Activated CD4-positive, alpha-beta T cell treated with anti-CD3 and anti-CD28 coated beads, Interleukin-2, amount 50 U/mL, for 24 hours (primary cell): ENCODE results near the gene KATNB1.

Experiments used
- DNase-seq, 2 donors: peaks; one replicate each; pipeline ENCODE4 v3.0.0-alpha.2; 2020; ENCODE audit warnings: low read depth in 1 of 2, low spot score in 1 of 2

KATNB1 gene

GRCh38 chr16:57756424-57757325 lies 21.1 kb downstream of the KATNB1 start:
- no peak for DNase-seq

- peak; percentile 81 to 92 for DNase-seq
Observed at GRCh38 chr16:57757326-57757786, 21.8 kb downstream of the KATNB1 start.

- no peak for DNase-seq
Observed at GRCh38 chr16:57757883-57758282, 22.3 kb downstream of the KATNB1 start.

DNA sequence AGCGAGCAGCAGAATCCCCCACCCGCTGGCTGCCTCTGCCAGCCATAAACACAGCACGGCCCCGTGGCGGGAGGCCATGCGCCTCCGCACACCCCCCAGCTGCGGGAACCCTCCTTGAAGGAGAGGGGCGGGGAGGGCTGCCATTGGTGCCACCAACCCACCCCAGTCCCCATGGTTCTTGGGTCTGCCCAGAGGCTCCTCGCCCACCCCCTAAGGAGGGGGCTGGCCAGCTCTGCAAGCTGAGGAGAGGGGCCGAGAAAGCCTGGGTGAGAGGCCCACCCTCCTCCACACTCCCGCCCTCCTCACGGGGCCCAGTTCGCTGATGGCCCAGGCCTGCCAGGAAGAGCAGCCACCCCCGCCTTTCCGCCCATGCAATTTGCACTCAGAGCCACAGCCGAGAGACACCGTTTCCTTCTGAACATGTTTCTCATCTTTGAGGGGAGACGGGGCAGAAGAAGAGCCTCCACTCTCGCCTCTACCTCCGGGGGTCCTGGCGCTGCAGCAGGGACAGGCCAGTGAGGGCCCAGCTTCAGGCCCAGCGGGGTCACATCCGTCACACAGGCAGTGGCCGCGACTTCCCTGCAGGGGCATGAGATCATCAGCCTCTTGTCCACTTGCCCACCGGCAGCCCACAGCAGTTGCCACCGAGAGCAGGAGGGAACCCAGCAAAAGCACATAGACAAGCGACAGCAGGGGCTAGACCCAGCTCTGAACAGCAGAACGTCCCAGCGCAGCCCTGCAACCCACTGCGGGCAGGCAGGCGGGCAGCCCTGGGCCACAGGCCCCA lies 23.0 kb downstream of the KATNB1 start:
- DNase-seq: no peak

- DNase-seq: no peak
Observed at GRCh38 chr16:57759131-57759530, 23.6 kb downstream of the KATNB1 start.

GRCh38 chr16:57759541-57760356 lies 24.2 kb downstream of the KATNB1 start:
- DNase-seq: no peak

GRCh38 chr16:57760357-57761160 lies 25.0 kb downstream of the KATNB1 start:
- no peak for DNase-seq

- no peak for DNase-seq
Observed at GRCh38 chr16:57761301-57761700, 25.7 kb downstream of the KATNB1 start.

DNA sequence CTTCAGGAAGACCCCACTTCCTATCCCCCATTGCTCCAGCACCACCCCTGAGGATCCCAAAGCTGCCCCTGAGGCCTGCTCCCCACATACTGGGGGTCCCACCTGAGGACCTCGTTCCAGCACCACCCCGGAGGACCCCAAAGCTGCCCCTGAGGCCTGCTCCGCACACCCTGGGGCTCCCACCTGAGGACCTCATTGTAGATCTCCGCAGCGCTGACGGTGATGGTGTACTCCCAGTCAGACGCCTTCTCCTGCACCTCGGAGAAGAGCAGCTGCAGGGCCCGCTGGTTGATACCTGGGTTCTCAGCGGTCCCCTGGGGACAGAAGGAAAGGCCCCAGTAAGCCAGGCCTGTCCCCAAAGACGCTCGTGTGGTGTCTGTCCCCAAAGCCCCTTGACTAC lies 26.4 kb downstream of the KATNB1 start:
- DNase-seq: no peak

DNA sequence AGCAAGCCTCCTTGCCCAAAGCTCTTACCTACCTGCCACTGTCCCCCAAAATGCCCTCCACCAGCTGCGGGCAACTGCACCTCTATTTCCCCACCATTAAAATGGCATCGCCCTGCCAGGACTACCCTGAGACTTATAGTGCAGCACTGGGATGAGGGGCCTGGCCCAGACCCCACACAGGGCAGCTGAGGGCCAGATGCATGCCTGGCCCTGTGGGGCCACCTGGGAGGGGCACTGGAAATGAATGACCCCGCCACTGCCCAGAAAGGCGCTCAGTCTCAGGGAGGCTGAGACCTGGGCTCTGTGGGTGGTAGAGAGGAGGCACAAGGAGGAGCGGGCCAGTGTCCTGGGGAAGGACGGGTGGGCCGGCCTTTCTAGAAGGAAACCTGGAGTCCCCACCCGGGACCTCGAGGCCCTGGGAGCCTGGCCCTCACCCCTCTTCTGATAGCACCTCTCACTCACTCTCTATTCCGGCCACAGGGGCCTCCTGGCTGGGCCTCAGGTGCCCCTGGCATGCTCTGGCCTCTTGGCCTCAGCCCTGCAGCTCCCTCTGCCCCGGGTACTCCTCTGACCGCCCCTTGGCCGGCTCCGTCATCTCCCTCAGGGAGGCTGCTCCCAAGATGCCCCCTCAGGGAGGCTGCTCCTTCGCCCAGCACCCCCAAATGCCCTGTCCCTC lies 26.9 kb downstream of the KATNB1 start:
- DNase-seq: no peak

DNA sequence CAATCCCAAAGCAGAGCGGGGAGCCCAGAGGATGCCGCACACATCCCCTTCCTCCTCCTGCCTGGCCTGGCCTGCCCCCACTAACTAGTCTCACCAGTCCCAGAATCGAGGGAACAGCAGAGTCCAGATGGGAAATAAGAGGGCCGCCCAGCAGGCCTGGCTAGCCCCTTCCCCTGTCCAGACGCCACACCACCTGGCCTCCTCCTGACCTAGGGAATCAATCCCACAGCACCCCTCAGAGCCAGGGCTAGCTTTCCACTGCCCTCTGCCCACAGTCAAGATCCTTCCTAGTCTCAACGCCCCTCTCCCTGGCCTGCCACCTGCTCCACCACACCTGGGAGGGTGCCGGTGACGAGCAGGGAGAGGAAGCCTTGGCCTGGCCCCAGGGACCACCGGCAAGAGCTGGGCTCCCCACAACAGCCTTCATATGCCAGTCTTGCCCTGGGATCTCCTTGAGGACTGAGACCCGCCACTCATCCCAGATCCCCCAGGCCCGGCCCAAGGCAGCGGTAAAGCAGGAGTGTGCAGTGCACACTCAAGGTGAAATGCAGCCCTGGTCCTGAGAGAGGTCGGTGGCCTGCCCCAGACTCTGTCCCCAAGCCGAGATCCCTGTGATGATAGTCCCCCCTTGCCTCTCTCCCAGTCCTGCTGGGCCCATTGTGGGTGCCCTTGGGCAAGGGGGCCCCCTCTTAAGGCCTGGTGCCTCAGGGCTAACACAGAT lies 27.9 kb downstream of the KATNB1 start:
- no peak for DNase-seq

- no peak for DNase-seq
Observed at GRCh38 chr16:57764006-57764340, 28.4 kb downstream of the KATNB1 start.

DNA sequence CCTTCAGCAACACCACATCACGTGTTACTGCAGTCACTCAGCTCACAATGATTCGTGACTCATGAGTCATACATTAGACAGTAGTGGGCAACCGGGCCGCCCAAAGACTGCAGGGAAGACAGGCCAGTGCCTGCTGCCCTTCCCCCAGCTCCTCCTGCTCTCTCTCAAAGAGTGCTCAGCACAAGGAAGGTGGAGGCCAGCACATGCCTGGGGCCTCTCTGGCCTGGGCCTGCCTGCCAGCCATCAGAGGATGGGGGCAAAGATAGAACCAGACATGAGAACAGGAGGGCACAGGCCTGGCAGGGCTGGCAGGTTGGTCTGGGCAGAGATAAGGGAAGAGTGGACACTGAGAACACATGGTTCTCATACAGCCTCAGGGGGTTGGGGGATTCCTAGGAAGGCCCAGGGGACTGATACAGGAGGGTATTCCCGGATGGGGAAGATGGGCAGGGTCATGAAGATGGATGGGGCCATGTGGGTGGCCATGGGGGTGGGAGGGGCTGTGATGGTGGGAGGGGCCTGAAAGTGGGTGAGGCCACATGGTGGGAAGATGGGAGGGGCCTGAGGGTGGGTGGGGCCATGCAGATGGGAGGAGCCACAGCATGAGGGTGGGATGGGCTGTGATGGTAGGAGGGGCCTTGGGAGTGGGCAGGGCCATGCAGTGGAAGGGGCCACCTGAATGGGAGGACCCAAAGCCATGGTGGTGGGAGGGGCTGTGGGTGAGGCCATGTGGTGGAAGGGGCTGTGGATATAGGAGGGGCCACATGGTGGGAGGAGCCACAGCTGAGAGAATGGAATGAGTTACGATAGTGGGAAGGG lies 29.0 kb downstream of the KATNB1 start:
- DNase-seq: no peak

DNA sequence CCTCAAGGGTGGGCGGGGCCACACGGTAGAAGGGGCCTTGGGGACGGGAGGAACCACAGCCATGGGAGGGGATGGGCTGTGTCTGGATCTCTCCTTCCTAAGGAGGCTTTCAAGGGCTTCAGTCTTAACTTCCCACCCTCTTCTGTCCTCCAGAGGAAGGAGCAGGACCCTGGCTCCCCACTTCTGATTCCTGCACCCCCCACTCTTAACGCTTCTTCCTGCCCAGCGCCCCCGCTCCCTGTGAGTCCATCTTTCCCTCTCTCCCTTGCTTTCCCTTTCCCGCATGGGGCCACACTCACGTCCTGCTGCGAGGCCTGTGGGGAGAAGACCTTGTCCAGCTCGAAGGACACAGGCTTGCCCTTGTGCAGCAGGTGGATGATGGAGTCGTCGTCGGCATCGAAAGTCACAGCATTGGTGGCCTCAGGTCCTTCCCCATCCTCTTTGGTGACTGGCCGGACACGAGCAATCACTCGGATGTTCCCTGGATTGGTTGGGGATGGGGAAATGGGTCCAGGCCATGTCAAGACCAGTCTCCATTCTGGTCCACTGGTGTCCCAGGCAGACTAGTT lies 29.7 kb downstream of the KATNB1 start:
- DNase-seq: no peak

DNA sequence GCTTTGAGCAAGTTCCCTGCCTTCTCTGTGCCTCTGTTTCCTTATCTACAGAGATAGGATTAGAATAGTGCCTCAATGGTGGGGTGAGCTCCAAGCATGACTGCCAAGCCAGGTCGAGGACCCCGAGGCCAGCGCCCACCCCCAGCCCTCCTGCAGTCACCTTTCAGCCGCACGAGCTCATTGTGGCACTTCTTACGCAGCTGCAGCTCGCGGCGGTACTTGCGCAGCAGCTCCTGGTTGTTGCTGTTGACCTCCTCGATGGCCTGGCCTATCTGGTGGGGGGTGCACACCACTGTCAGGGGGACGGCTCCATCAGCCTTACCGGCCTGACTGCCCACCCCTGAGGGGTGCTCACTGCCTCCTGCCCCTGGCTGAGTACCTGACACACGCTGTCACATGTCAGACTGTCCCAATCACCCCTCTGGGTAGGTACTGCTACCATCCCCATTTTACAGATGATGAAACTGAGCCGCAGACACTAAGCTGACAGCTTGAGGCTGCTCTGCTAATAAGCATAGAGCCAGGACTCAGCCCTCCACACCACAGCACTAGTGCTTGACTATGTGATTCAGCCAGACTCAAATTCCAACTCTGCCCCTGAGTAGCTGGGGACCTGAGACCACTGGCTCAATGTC lies 31.3 kb downstream of the KATNB1 start:
- no peak for DNase-seq

DNA sequence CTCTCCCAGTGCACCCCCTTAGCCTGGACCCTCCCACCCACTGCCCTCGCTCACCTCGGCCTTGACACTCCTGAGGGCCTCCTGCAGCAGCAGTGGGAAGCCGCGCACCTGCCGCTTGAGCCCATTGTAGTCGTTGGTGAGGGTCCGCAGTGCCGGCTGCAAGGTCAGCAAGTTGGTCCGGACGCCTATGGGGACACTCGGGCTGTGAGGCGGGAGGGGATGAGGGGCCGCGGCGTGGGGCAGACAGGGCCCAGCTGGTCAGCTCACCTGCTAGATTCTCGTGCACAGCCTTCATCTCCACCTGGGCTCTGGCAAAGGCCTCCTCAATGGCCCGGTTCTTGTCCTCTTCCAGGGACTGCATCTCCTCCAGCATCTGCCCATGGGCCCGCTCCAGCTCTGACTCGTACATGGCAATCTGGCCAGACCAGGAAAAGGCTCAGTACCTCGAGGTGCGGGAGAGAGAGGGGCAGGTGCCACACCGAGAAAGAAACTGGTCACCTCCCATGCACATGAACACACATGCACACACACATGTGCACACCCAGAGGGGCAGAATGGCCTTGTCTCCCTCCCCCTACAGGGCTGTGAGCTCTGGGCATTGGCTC lies 34.1 kb downstream of the KATNB1 start:
- DNase-seq: no peak

- DNase-seq: no peak
Observed at GRCh38 chr16:57770361-57770760, 34.8 kb downstream of the KATNB1 start.
